Measurements from ENCODE around the gene HNMT.
A peak's percentile ranks its signal among the peaks of the same experiment; 100 is the strongest.

- TF ChIP-seq HOXA9 (CRISPR knock-in tag; IDR thresholded peaks at IDR 0.05; ENCODE audit: borderline replicate concordance) (no peak), EP300 (IDR thresholded peaks at IDR 0.05; ENCODE audit: low read depth in 2 of 2, low read length in 2 of 2) (no peak), EP300 (CRISPR knock-in tag; IDR thresholded peaks at IDR 0.05; ENCODE audit: borderline replicate concordance) (no peak), BHLHE40 (IDR thresholded peaks at IDR 0.05; ENCODE audit: low read length) (no peak), ZNF3 (CRISPR knock-in tag; IDR thresholded peaks at IDR 0.05) (no peak), PCBP2 (optimal IDR thresholded peaks at IDR 0.05; ENCODE audit: low read depth, low read length, poor library complexity, severe bottlenecking) (no peak), MAX (IDR thresholded peaks at IDR 0.05) (no peak), MXD4 (CRISPR knock-in tag; IDR thresholded peaks at IDR 0.05) (no peak), FOSL2 (CRISPR knock-in tag; IDR thresholded peaks at IDR 0.05) (no peak), ARNT (IDR thresholded peaks at IDR 0.05) (no peak), KLF16 (CRISPR knock-in tag; IDR thresholded peaks at IDR 0.05) (no peak), ZNF724P (CRISPR knock-in tag; IDR thresholded peaks at IDR 0.05; ENCODE audit: borderline replicate concordance) (no peak)
- TF ChIP-seq, protein P1, sequence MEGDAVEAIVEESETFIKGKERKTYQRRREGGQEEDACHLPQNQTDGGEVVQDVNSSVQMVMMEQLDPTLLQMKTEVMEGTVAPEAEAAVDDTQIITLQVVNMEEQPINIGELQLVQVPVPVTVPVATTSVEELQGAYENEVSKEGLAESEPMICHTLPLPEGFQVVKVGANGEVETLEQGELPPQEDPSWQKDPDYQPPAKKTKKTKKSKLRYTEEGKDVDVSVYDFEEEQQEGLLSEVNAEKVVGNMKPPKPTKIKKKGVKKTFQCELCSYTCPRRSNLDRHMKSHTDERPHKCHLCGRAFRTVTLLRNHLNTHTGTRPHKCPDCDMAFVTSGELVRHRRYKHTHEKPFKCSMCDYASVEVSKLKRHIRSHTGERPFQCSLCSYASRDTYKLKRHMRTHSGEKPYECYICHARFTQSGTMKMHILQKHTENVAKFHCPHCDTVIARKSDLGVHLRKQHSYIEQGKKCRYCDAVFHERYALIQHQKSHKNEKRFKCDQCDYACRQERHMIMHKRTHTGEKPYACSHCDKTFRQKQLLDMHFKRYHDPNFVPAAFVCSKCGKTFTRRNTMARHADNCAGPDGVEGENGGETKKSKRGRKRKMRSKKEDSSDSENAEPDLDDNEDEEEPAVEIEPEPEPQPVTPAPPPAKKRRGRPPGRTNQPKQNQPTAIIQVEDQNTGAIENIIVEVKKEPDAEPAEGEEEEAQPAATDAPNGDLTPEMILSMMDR (CRISPR knock-in tag; IDR thresholded peaks at IDR 0.05), result peak; percentile 65
- TF ChIP-seq, protein P2, sequence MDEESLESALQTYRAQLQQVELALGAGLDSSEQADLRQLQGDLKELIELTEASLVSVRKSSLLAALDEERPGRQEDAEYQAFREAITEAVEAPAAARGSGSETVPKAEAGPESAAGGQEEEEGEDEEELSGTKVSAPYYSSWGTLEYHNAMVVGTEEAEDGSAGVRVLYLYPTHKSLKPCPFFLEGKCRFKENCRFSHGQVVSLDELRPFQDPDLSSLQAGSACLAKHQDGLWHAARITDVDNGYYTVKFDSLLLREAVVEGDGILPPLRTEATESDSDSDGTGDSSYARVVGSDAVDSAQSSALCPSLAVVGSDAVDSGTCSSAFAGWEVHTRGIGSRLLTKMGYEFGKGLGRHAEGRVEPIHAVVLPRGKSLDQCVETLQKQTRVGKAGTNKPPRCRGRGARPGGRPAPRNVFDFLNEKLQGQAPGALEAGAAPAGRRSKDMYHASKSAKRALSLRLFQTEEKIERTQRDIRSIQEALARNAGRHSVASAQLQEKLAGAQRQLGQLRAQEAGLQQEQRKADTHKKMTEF (CRISPR knock-in tag; IDR thresholded peaks at IDR 0.05), result no peak
Measured at GRCh38 chr2:137947728-137948336, 16.4 kb upstream of the HNMT start.

Measured in HepG2 (cell line).